ENCODE measurements around the gene LINGO1. TPM values are rescaled to one million over a fixed set of nuclear protein-coding genes. Genes with fewer than 3 reads are reported as not detected.

Gene LINGO1
- total and polyA plus RNA-seq, 2 of the 8 experiments (the other 6 are each of a cell fraction or from before 2014, with no cell fraction given), result 57.1 to 114 TPM

DNA sequence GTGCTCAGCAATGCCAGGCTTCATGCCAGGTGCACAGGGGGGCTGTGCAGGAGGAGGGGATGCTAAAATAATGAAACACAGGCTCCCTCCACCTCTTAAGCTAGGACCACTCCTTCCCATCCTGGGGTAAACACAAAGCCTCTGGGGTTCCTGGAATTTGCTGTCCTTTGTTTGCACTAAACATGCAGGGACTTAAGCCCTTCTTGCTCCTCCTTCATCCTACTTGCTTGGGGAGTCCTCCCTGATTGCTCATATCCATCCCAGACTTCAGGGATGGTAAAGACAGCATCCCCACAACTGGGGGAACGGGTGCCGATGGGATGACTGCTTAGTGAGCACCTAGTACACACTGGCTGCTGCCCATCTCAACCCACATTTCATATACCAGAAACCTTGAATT, 5.1 kb downstream of the LINGO1 start:
- H3K9me3 ChIP-seq (ENCODE audit: insufficient read depth in 2 of 2, low read depth in 1 of 2, low read length in 1 of 2), result no peaks in the 10 kb centered on the region
- WGBS, 2 experiments (ENCODE audit: extremely low coverage in 1 of 2, insufficient coverage in 1 of 2, insufficient read length in 1 of 2, insufficient replicate concordance in 2 of 2, low coverage in 1 of 2, low lambda C conversion rate in 2 of 2, missing lambda C conversion rate in 1 of 2), result 97% methylated on average over 2 of the region's 2 CpGs; no CpG with 5 or more reads in 1 of the 2 experiments
- FAIRE-seq (peak; percentile 55), DNase-seq (ENCODE audit: low read depth in 1 of 2, low spot score in 2 of 2) (no peak)
- peak overlapping the region; percentile 31 to 42; a peak in 3 of 4 replicates for H3K4me2 ChIP-seq (ENCODE audit: insufficient read depth in 1 of 2, low read depth in 2 of 2, low read length in 2 of 2)
- no peak overlapping the region for H3K9ac ChIP-seq (replicated peaks in 1 of 4; ENCODE audit: extremely low read depth in 1 of 4, low read depth in 3 of 4, low read length in 3 of 4)
- H3K4me3 ChIP-seq (ENCODE audit: extremely low read depth in 1 of 4, insufficient read depth in 2 of 4, low read depth in 3 of 4, low read length in 4 of 4), result no peak overlapping the region; a peak in 1 of 8 replicates
- no peak overlapping the region for H2AK5ac ChIP-seq (ENCODE audit: low read depth, low read length)
- H2AFZ ChIP-seq (ENCODE audit: low read length), result no peak overlapping the region
- H3K79me1 ChIP-seq (ENCODE audit: low read depth, low read length), result peaks cover 12% of the 10 kb centered on the region
- CTCF ChIA-PET (ENCODE audit: partially characterized antibody), result interaction anchor here (1.3 to 13.6 kb wide), 6 partner anchors 10 to 157 kb away, joined by 3 to 244 read pairs (median 52); partner anchors contain the start of gene LINGO1
- H3K27me3 ChIP-seq (replicated peaks in 1 of 4; ENCODE audit: control insufficient read depth in 3 of 4, extremely low read depth in 1 of 4, insufficient read depth in 3 of 4, low read length in 3 of 4), result no peaks in the 10 kb centered on the region
- POLR2A ChIA-PET (ENCODE audit: partially characterized antibody), result interaction anchor here (1.1 to 10.0 kb wide), 5 partner anchors 7 to 43 kb away, joined by 3 to 142 read pairs (median 4); no protein-coding TSS in a partner anchor
- no peak overlapping the region for H4K8ac ChIP-seq (ENCODE audit: extremely low read depth, insufficient read depth, low read length)
- H2BK20ac ChIP-seq (ENCODE audit: low read length), result 0 out of 2 replicates have a peak overlapping the region, but pooled peaks have one; percentile 40
- peak overlapping the region; percentile 82 for H2BK5ac ChIP-seq (ENCODE audit: low read depth, low read length)
- no peak overlapping the region for H4K91ac ChIP-seq (replicated peaks; ENCODE audit: insufficient read length, low read length)
- 0 out of 2 replicates have a peak overlapping the region, but pooled peaks have one; percentile 14 for H3K27ac ChIP-seq (ENCODE audit: low read depth, low read length)
- peak overlapping the region; percentile 58 for H3K4ac ChIP-seq (replicated peaks; ENCODE audit: insufficient read length, low read depth, low read length)
- H4K5ac ChIP-seq (ENCODE audit: insufficient read length, low read depth, low read length), result peak overlapping the region; percentile 15
- H2BK12ac ChIP-seq (ENCODE audit: low read depth, low read length), result no peak overlapping the region
- H3K23ac ChIP-seq (ENCODE audit: insufficient read length), result no peak overlapping the region
- H3K23me2 ChIP-seq (ENCODE audit: low read depth, low read length), result peaks cover 11% of the 10 kb centered on the region; the same call in 1 of the 2 replicates
- no peak overlapping the region for H3K14ac ChIP-seq (ENCODE audit: insufficient read length)
- no peak overlapping the region for H3K56ac ChIP-seq (replicated peaks; ENCODE audit: insufficient read length, low read depth, low read length)
- no peaks in the 10 kb centered on the region; a peak in 1 of 8 replicates for H3K36me3 ChIP-seq (ENCODE audit: control insufficient read depth in 2 of 4, insufficient read depth in 4 of 4, low read length in 3 of 4)
- H2BK15ac ChIP-seq (ENCODE audit: low read length), result peak overlapping the region; percentile 40; the same call in 1 of the 2 replicates
- peaks cover 27 to 58% (median 45%) of the 10 kb centered on the region in 4 experiments for H3K4me1 ChIP-seq (replicated peaks in 1 of 4; ENCODE audit: control insufficient read depth in 3 of 4, insufficient read depth in 4 of 4, low read length in 3 of 4)
- H4K20me1 ChIP-seq (replicated peaks in 1 of 2; ENCODE audit: control insufficient read depth in 1 of 2, insufficient read depth in 2 of 2, low read length in 2 of 2), result peaks cover 3 to 10% of the 10 kb centered on the region in 2 experiments
- H2BK120ac ChIP-seq (replicated peaks; ENCODE audit: low read depth, low read length), result no peak overlapping the region
- peak overlapping the region; percentile 74; the same call in 1 of the 2 replicates for H3K18ac ChIP-seq (ENCODE audit: extremely low read depth, low read length)
- H3K79me2 ChIP-seq (ENCODE audit: control insufficient read depth in 1 of 2, insufficient read depth in 2 of 2, low read length in 2 of 2), result peaks cover 12 to 85% of the 10 kb centered on the region in 2 experiments
- TF ChIP-seq TEAD4 (IDR thresholded peaks at IDR 0.05; ENCODE audit: low read depth, low read length) (peak; percentile 89), TAF7 (optimal IDR thresholded peaks at IDR 0.05; ENCODE audit: borderline replicate concordance, low read depth, low read length) (no peak), NANOG (IDR thresholded peaks at IDR 0.05; ENCODE audit: insufficient read depth, low read depth, low read length, poor library complexity, severe bottlenecking) (no peak), POLR2AphosphoS5 (IDR thresholded peaks at IDR 0.05; ENCODE audit: low read depth, low read length) (no peak)

Data from H1 (cell line).